ENCODE results near the gene HSD11B2.

- TF ChIP-seq, protein P1, sequence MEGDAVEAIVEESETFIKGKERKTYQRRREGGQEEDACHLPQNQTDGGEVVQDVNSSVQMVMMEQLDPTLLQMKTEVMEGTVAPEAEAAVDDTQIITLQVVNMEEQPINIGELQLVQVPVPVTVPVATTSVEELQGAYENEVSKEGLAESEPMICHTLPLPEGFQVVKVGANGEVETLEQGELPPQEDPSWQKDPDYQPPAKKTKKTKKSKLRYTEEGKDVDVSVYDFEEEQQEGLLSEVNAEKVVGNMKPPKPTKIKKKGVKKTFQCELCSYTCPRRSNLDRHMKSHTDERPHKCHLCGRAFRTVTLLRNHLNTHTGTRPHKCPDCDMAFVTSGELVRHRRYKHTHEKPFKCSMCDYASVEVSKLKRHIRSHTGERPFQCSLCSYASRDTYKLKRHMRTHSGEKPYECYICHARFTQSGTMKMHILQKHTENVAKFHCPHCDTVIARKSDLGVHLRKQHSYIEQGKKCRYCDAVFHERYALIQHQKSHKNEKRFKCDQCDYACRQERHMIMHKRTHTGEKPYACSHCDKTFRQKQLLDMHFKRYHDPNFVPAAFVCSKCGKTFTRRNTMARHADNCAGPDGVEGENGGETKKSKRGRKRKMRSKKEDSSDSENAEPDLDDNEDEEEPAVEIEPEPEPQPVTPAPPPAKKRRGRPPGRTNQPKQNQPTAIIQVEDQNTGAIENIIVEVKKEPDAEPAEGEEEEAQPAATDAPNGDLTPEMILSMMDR (IDR thresholded peaks at IDR 0.05 in 8 of 11, conservative IDR thresholded peaks at IDR 0.05 in 3 of 11), result no peak
- TF ChIP-seq POLR2A (IDR thresholded peaks at IDR 0.05), result no peak
- TF ChIP-seq POLR2AphosphoS5 (IDR thresholded peaks at IDR 0.05), result peak in 1 of 3 donors; percentile 27
Measured at GRCh38 chr16:67449739-67450138, 18.8 kb downstream of the HSD11B2 start.

Measured in spleen (tissue), 7 donors.